DLD1 (cell line): ENCODE data around the gene NUSAP1.
"Not testable (repeated sequence)": the region's sequence is repeated elsewhere in the genome, so short reads cannot be mapped to it uniquely, and the experiment has no call there.

Source experiments
- in situ Hi-C: cut with HindIII; loops from 2 replicates; pipeline ENCODE4 v1.10.0; 2017; ENCODE audit warnings: low sequenced_read_pairs

NUSAP1 gene

GRCh38 chr15:41332194-41333025 lies at the start of gene NUSAP1, which contains the start of gene OIP5:
Gene NUSAP1, plus strand, starts transcription at chr15:41332881. Its CDS starts 77 bp downstream, at chr15:41332958.
Gene OIP5, minus strand, starts transcription at chr15:41332591. Its CDS starts 30 bp downstream, at chr15:41332561.
- in situ Hi-C loops = no loop called here

GRCh38 chr15:41282980-41283652 lies 49.6 kb upstream of the NUSAP1 start:
- in situ Hi-C loops = not testable (repeated sequence)

- in situ Hi-C loops = no loop called here
Observed at GRCh38 chr15:41283653-41284426, 48.8 kb upstream of the NUSAP1 start.

- in situ Hi-C loops = no loop called here
Observed at GRCh38 chr15:41284427-41285177, 48.1 kb upstream of the NUSAP1 start.

- in situ Hi-C loops = no loop called here
Observed at GRCh38 chr15:41285285-41285684, 47.4 kb upstream of the NUSAP1 start.

GRCh38 chr15:41286665-41287333 lies 45.9 kb upstream of the NUSAP1 start:
- in situ Hi-C loops = no loop called here

GRCh38 chr15:41288464-41288863 lies 44.2 kb upstream of the NUSAP1 start:
- in situ Hi-C loops = no loop called here

- in situ Hi-C loops = no loop called here
Observed at GRCh38 chr15:41289953-41290352, 42.7 kb upstream of the NUSAP1 start.

- in situ Hi-C loops = no loop called here
Observed at GRCh38 chr15:41291065-41291631, 41.5 kb upstream of the NUSAP1 start.

- in situ Hi-C loops = no loop called here
Observed at GRCh38 chr15:41292521-41292920, 40.2 kb upstream of the NUSAP1 start.

GRCh38 chr15:41301139-41301538 lies 31.5 kb upstream of the NUSAP1 start:
- in situ Hi-C loops = not testable (repeated sequence)

- in situ Hi-C loops = no loop called here
Observed at GRCh38 chr15:41301587-41301986, 31.1 kb upstream of the NUSAP1 start.

- in situ Hi-C loops = no loop called here
Observed at GRCh38 chr15:41304149-41304770, 28.4 kb upstream of the NUSAP1 start.

GRCh38 chr15:41307679-41308078 lies 25.0 kb upstream of the NUSAP1 start:
- in situ Hi-C loops = no loop called here

GRCh38 chr15:41309226-41309905 lies 23.3 kb upstream of the NUSAP1 start:
- in situ Hi-C loops = no loop called here

GRCh38 chr15:41320805-41321330 lies 11.8 kb upstream of the NUSAP1 start:
- in situ Hi-C loops = not testable (repeated sequence)

GRCh38 chr15:41323611-41324010 lies 9.1 kb upstream of the NUSAP1 start:
- in situ Hi-C loops = no loop called here

- in situ Hi-C loops = no loop called here
Observed at GRCh38 chr15:41331281-41331680, 1.4 kb upstream of the NUSAP1 start.

- in situ Hi-C loops = no loop called here
Observed at GRCh38 chr15:41331833-41332193, 868 bp upstream of the NUSAP1 start.
